Nephron progenitor cell (in vitro differentiated cells): ENCODE results near the gene MSRB1.

ENCODE experiments used
- DNase-seq: peaks from one replicate; pipeline ENCODE4 v3.0.0; 2021
- H3K27ac Mint-ChIP-seq: 2 replicates; pipeline ENCODE4 v1.8.0; 2021; ENCODE audit warnings: mild to moderate bottlenecking, moderate library complexity, mixed read lengths
- H3K27me3 Mint-ChIP-seq: 2 replicates; pipeline ENCODE4 v1.8.0; 2021; ENCODE audit warnings: mild to moderate bottlenecking, low read depth, mixed read lengths; ENCODE audit not compliant: poor library complexity
- H3K36me3 Mint-ChIP-seq: 2 replicates; pipeline ENCODE4 v1.8.0; 2021; ENCODE audit warnings: low read depth, mixed read lengths
- H3K4me1 Mint-ChIP-seq: 2 replicates; pipeline ENCODE4 v1.8.0; 2021; ENCODE audit warnings: mixed read lengths
- H3K4me3 Mint-ChIP-seq: 2 replicates; pipeline ENCODE4 v1.8.0; 2021; ENCODE audit warnings: mild to moderate bottlenecking, moderate library complexity, mixed read lengths
- H3K9me3 Mint-ChIP-seq: 2 replicates; pipeline ENCODE4 v1.8.0; 2021; ENCODE audit warnings: mild to moderate bottlenecking, moderate library complexity, mixed read lengths
- TF ChIP-seq, protein P1 (sequence below): fragments of 200-600 bp; sonication (generic); IDR thresholded peaks from 2 replicates; pipeline ENCODE4 v1.5.0; 2021; ENCODE audit warnings: antibody characterized with exemption

The MSRB1 gene

DNA sequence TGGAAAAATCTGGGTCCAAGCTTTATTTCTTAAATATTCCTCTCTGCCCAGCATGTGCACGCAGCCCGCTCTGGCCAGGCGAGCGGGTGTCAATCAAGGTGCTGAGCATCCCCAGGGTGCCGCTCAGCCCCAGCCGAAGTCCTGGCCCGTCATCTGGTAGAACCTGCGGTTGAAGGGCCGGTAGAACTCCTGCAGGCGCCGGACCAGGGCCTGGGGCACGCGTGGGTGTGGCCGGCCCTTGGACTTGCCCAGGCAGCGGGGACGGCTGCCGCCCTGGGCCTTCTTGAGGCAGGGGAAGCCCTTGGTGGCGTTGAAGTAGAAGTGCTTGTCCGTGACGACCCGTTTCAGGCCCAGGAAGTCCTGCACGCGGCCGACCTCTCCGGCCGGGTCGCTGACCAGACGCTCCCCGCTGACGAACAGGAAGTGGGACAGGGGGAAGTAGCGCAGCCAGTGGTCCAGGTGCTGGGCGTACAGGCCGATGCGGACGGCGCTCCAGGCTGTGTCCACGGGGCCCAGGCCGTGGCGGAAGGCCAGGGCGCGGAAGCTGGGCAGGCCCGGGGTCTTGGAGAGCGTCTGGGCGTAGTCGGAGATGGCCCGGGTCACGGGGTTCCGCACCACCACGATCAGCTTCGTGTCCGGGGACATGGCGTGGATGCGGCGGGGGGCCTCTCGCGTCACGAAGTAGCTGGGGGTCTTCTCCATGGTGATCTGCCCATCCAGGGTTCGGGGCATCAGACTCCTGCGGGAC lies 31.4 kb downstream of the MSRB1 start:
- H3K27ac Mint-ChIP-seq: no peak overlapping the region
- peaks cover 45% of the 10 kb centered on the region for H3K27me3 Mint-ChIP-seq
- H3K4me3 Mint-ChIP-seq: no peak overlapping the region
- TF ChIP-seq, protein P1, sequence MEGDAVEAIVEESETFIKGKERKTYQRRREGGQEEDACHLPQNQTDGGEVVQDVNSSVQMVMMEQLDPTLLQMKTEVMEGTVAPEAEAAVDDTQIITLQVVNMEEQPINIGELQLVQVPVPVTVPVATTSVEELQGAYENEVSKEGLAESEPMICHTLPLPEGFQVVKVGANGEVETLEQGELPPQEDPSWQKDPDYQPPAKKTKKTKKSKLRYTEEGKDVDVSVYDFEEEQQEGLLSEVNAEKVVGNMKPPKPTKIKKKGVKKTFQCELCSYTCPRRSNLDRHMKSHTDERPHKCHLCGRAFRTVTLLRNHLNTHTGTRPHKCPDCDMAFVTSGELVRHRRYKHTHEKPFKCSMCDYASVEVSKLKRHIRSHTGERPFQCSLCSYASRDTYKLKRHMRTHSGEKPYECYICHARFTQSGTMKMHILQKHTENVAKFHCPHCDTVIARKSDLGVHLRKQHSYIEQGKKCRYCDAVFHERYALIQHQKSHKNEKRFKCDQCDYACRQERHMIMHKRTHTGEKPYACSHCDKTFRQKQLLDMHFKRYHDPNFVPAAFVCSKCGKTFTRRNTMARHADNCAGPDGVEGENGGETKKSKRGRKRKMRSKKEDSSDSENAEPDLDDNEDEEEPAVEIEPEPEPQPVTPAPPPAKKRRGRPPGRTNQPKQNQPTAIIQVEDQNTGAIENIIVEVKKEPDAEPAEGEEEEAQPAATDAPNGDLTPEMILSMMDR: no peak
- peaks cover 46% of the 10 kb centered on the region for H3K4me1 Mint-ChIP-seq
- no peaks in the 10 kb centered on the region for H3K9me3 Mint-ChIP-seq
- no peaks in the 10 kb centered on the region for H3K36me3 Mint-ChIP-seq
- DNase-seq: no peak

- Mint-ChIP-seq H3K4me3 (no peak overlapping the region), H3K36me3 (no peaks in the 10 kb centered on the region), H3K27me3 (peaks cover 31% of the 10 kb centered on the region), H3K4me1 (peaks cover 36% of the 10 kb centered on the region), H3K9me3 (no peaks in the 10 kb centered on the region), H3K27ac (no peak overlapping the region)
- TF ChIP-seq, protein P1: no peak
- no peak for DNase-seq
These were observed 33.3 kb downstream of the MSRB1 start for GRCh38 chr16:1909561-1910231.

GRCh38 chr16:1908983-1909382 lies 34.0 kb downstream of the MSRB1 start:
- peaks cover 37% of the 10 kb centered on the region for H3K4me1 Mint-ChIP-seq
- H3K27me3 Mint-ChIP-seq: peaks cover 27% of the 10 kb centered on the region
- H3K9me3 Mint-ChIP-seq: no peaks in the 10 kb centered on the region
- H3K36me3 Mint-ChIP-seq: no peaks in the 10 kb centered on the region
- no peak for DNase-seq
- H3K4me3 Mint-ChIP-seq: no peak overlapping the region
- no peak overlapping the region for H3K27ac Mint-ChIP-seq
- TF ChIP-seq, protein P1: no peak

- DNase-seq: no peak
- H3K9me3 Mint-ChIP-seq: no peaks in the 10 kb centered on the region
- no peaks in the 10 kb centered on the region for H3K36me3 Mint-ChIP-seq
- TF ChIP-seq, protein P1: no peak
- peaks cover 24% of the 10 kb centered on the region for H3K27me3 Mint-ChIP-seq
- H3K4me3 Mint-ChIP-seq: no peak overlapping the region
- H3K27ac Mint-ChIP-seq: no peak overlapping the region
- peaks cover 40% of the 10 kb centered on the region for H3K4me1 Mint-ChIP-seq
These were observed 34.8 kb downstream of the MSRB1 start for GRCh38 chr16:1908184-1908583.

DNA sequence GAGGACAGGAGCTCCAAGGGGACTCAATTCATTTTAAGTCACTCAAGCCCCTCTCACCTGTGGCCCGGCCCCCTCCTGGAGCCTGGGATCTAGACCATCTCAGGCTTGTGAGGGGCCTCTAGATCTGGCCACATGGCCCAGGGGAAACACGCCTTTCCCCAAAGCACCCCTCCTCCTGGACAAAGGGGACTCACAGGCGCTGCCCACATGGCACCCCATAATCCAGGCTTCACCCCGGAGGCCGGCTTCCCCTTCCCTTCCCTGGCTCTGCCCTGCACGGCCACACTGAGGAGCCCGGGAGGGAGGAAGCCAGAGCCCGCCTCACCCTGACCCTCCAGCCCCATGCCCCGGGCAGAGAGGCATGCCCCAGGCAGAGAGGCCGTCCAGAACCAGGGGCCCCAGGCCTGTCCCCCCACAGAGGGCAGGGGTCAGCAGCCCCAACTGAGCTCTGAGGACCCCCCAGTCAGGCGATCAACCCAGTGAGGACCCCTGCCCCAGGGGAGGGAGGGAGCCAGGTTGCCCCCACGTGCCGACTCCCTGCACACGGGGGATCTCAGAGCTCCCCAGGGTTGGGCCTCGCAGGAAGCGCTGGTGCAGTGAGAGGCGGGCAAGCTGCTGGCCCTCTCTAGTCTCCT lies 35.7 kb downstream of the MSRB1 start:
- Mint-ChIP-seq H3K27ac (no peak overlapping the region), H3K27me3 (peaks cover 21% of the 10 kb centered on the region), H3K4me3 (no peak overlapping the region), H3K4me1 (peaks cover 38% of the 10 kb centered on the region), H3K36me3 (no peaks in the 10 kb centered on the region), H3K9me3 (no peaks in the 10 kb centered on the region)
- no peak for DNase-seq
- TF ChIP-seq, protein P1: no peak
